ENCODE data around the gene TMEM127. TPM values are rescaled to one million over a fixed set of nuclear protein-coding genes. Genes with fewer than 3 reads are reported as not detected.
A peak's percentile ranks its signal among the peaks of the same experiment; 100 is the strongest.

TMEM127 gene
- total and polyA plus RNA-seq, 2 donors (not counting 1 experiment from before 2014, with no cell fraction given): 21.5 to 48.0 TPM

- Mint-ChIP-seq H3K4me1 (peaks cover 82% of the 10 kb centered on the region), H3K27ac (peak overlapping the region; percentile 70), H3K27me3 (no peaks in the 10 kb centered on the region), H3K4me3 (no peak overlapping the region), H3K9me3 (ENCODE audit: insufficient read depth) (no peaks in the 10 kb centered on the region)
- Histone ChIP-seq H4K20me1 (ENCODE audit: control insufficient read depth, insufficient read depth, low read length, poor library complexity, severe bottlenecking) (peaks cover 59% of the 10 kb centered on the region), H3K9me3 (ENCODE audit: control extremely low read depth in 1 of 3, control insufficient read depth in 2 of 3, insufficient read depth in 1 of 3, low read length in 2 of 3) (no peaks in the 10 kb centered on the region), H3K4me1 (ENCODE audit: control insufficient read depth in 2 of 2, insufficient read depth in 2 of 2, low read length in 2 of 2) (peaks cover 62 to 67% of the 10 kb centered on the region in 2 donors), H3K79me2 (ENCODE audit: control insufficient read depth, insufficient read depth, low read length) (peaks cover 98% of the 10 kb centered on the region), H3K4me2 (replicated peaks; ENCODE audit: low read depth, low read length, poor library complexity, severe bottlenecking) (no peak overlapping the region), H2AFZ (ENCODE audit: insufficient read depth, low read depth, low read length, poor library complexity, severe bottlenecking) (no peak overlapping the region), H3K9ac (ENCODE audit: low read length) (no peak overlapping the region), H3K4me3 (ENCODE audit: control extremely low read depth in 1 of 5, extremely low read depth in 1 of 5, insufficient read depth in 1 of 5, low read depth in 2 of 5, low read length in 4 of 5) (no peak overlapping the region), H3K27me3 (replicated peaks in 1 of 4; ENCODE audit: control extremely low read depth in 1 of 4, control insufficient read depth in 3 of 4, insufficient read depth in 4 of 4, low read length in 3 of 4) (no peaks in the 10 kb centered on the region), H3K27ac (ENCODE audit: low read length in 2 of 2) (peak overlapping the region in 1 of 2 donors; percentile 64), H3K36me3 (replicated peaks in 1 of 2; ENCODE audit: control extremely low read depth in 1 of 2, control insufficient read depth in 1 of 2, extremely low read depth in 1 of 2, insufficient read depth in 2 of 2, low read length in 1 of 2) (peaks cover 0 to 25% of the 10 kb centered on the region in 2 experiments)
- ATAC-seq (ENCODE audit: low read depth): no peak
- ChIA-PET CTCF (interaction anchor here (0.7 to 5.1 kb wide), 17 partner anchors 8 to 269 kb away, joined by 3 to 39 read pairs (median 4); partner anchors contain the start of genes ASTL and STARD7), POLR2A (interaction anchor here (2.6 kb wide), 1 partner anchor 53 kb away, joined by 14 read pairs; the partner anchor contains the start of gene STARD7)
- no peak for DNase-seq
- intact Hi-C loops (cut with micrococcal nuclease): loop anchor here (2.0 kb wide), 1 partner anchor 123 kb away; the partner anchor contains the start of gene ASTL
- 96% methylated on average over 6 of the region's 6 CpGs for WGBS (ENCODE audit: insufficient coverage)
- no peak for TF ChIP-seq CTCF (IDR thresholded peaks at IDR 0.05)
- no peak for TF ChIP-seq EZH2 (IDR thresholded peaks at IDR 0.05; ENCODE audit: borderline replicate concordance, insufficient read depth, low read depth, low read length, poor library complexity, severe bottlenecking)
These were observed 4.3 kb downstream of the TMEM127 start for GRCh38 chr2:96261328-96262003.
